VCaP (cell line): ENCODE results near the gene RAD51AP1.

Experiments used
- H3K27ac ChIP-seq: fragments of 450-650 bp; 2 replicates; pipeline ENCODE4 v1.5.1; 2017
- TF ChIP-seq, protein P1 (sequence below): fragments of 450-650 bp; conservative IDR thresholded peaks from 2 replicates; pipeline ENCODE4 v1.5.1; 2017; ENCODE audit warnings: mild to moderate bottlenecking, moderate library complexity

The RAD51AP1 gene, protein sequence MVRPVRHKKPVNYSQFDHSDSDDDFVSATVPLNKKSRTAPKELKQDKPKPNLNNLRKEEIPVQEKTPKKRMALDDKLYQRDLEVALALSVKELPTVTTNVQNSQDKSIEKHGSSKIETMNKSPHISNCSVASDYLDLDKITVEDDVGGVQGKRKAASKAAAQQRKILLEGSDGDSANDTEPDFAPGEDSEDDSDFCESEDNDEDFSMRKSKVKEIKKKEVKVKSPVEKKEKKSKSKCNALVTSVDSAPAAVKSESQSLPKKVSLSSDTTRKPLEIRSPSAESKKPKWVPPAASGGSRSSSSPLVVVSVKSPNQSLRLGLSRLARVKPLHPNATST

DNA sequence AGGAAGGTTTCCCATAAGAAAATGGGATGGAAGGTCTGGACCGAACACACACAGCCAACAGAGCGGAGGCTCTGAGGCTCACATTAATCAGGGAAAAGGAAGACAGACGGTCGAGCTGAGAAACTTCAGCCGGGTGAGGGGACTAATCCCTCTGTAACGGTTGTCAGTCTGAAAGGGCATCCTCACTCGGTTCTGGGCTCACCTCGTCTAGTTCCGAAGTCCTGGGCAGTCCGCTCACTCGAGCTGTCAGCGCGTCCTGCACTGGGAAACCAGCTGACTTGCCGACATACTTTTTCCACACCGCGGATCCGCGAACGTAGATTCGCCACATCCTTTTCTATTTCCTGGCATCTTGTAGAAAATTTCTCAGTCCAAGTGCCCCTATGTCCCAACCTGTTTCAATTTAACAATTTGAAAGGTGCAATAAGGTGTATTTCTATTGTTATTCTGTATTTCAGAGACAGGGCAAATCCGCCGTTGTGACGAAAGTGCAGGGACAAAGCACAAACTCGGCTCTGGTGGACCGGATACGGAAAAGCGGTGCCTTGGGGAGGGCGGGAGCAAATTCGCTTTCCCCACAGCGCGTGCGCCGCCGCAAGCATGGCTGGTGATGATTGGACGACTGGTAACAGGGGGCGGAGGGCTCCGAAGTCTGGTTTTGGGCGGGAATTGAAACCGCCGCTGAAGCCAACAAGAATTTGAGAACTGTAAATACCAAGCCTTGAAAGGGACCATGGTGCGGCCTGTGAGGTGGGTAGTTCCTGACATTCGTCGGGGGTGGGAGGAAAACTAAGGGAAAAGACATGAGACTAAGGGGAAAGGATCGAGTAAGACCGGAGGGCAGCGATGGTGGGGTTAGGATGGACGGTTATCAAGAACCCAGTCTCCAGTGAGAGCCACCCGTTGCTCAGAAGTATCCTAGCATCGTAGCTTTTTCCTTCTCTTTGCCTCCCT is at the start of gene RAD51AP1:
Gene RAD51AP1 (plus strand): TSS at position 684 of the 954 bp plus-strand sequence. CDS start 50 bp downstream, at position 734.
- TF ChIP-seq, protein P1, sequence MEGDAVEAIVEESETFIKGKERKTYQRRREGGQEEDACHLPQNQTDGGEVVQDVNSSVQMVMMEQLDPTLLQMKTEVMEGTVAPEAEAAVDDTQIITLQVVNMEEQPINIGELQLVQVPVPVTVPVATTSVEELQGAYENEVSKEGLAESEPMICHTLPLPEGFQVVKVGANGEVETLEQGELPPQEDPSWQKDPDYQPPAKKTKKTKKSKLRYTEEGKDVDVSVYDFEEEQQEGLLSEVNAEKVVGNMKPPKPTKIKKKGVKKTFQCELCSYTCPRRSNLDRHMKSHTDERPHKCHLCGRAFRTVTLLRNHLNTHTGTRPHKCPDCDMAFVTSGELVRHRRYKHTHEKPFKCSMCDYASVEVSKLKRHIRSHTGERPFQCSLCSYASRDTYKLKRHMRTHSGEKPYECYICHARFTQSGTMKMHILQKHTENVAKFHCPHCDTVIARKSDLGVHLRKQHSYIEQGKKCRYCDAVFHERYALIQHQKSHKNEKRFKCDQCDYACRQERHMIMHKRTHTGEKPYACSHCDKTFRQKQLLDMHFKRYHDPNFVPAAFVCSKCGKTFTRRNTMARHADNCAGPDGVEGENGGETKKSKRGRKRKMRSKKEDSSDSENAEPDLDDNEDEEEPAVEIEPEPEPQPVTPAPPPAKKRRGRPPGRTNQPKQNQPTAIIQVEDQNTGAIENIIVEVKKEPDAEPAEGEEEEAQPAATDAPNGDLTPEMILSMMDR, result no peak
- H3K27ac ChIP-seq, result peak within 1 kb of the TSS; percentile 91

DNA sequence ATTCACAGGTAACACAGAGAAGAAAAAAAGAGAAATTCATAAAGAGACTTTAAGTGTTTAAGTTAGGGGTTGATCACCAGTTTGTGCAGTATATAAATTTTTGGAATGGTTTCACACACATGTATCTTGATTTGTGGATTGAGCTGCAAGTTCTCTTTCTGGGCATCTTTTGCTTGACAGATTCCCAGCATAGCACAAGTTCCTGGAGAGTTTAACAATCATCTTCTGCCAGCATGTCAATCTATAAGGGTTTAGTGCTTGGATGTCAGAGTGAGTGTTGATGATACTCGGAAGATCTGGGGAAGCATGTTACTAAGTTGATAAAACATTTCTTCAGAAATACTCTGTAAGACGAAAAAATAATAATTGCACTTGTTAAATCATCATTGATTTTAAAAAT is 49.1 kb upstream of the RAD51AP1 start:
- no peak overlapping the region for H3K27ac ChIP-seq
- TF ChIP-seq, protein P1, result no peak

DNA sequence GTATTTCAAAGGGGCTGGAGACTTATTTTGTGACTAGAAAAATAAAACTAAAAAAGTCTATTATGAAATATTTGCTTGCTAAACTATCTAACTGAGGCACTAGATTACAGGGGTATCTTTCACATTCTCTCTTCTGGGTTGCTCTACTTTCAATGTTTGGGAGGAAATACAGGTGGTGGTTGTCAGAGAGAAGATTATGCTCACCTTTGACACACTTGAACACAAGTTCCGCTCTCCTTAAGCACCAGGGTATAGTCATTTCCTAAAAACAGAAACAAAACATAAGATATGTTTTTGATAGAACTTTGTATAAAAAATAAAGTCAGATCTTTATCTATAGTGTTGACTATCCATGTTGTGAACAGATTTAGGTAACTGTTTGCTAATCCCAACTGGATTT is 47.7 kb upstream of the RAD51AP1 start:
- TF ChIP-seq, protein P1, result no peak
- no peak overlapping the region for H3K27ac ChIP-seq

DNA sequence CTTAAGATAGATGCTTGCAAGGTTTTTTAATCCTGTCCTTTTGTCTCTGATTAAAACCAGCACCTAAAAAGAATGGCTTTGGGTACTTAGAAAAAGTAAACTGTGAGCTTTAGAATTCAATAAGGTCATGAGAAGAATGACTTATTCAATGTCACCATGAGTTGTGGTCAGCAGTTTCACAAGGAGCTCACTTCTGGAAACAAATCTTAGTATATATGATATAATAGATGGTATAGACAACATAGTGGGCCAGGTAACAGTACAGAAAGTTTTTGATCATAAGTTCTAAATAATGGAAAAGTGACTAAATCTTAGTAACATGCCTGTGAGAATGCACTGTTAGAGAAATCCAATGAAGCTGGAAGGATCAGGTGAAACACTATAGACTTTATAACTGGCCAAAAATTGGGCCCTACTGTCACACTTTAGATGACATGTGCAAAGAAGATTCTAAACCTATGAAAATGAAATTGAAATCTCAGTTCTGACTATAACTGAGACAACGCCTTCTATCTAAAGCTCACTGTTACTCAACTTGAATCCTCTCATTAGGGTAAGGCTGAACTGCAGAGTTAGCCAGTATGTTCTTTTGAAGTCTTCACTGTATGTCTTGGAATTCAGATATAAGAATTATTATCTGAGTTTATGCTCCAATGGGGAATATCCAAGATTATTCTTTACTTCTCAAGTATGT is 42.4 kb upstream of the RAD51AP1 start:
- H3K27ac ChIP-seq, result no peak overlapping the region
- TF ChIP-seq, protein P1, result no peak

DNA sequence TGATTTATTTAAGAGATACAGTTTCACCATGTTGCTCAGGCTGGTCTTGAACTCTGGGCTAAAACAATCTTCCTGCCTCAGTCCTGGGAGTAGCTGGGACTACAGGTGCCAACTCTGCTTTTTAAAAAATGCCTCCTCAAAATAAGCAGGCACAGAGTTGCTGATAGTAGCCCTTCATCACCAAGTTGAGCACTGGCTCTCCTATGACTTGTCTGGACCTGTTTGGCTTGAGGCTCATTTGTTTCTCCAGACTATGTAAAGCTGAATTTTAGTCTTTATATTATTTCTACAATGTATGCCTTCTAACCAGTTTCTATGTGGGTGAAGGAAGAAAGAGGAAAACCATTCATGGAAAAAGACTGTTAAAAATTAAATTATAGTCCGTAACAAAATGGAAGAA is 39.5 kb upstream of the RAD51AP1 start:
- TF ChIP-seq, protein P1, result no peak
- H3K27ac ChIP-seq, result no peak overlapping the region

DNA sequence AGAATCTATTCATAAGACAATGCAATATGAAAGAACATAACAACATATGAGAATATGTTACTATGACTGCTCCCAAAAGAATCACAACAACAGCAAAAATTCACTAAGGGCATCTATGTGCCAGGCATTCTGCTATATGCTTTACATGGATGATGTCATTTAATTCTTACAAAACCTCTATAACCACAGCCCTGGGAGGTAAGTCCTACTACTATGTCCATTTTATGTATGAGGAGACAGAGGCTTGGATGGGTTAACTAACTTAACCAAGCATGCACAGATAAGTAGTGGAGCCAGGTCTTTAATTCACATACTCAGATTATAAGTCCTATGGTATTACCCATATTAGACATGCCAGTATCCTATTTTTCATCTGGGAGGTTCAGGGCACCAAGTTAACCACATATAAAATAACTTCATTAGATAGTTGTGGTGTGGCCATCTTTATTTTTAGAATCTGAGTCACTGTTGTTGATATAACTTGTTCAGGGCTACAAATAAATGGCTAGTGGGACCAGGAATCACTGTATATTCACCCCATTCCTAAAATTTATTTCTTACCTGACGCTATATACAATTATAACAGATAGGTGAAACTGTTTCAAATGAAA is 33.2 kb upstream of the RAD51AP1 start:
- TF ChIP-seq, protein P1, result no peak
- H3K27ac ChIP-seq, result no peak overlapping the region
